HG03442 (cell line): Measurements from ENCODE around the gene REEP6.

Source experiments
- ATAC-seq: cut with Tn5 transposase; IDR thresholded peaks from one replicate; pipeline ENCODE4 v1.9.1; 2021; ENCODE audit warnings: mild to moderate bottlenecking, moderate library complexity; ENCODE audit not compliant: unreplicated experiment

The REEP6 gene

DNA sequence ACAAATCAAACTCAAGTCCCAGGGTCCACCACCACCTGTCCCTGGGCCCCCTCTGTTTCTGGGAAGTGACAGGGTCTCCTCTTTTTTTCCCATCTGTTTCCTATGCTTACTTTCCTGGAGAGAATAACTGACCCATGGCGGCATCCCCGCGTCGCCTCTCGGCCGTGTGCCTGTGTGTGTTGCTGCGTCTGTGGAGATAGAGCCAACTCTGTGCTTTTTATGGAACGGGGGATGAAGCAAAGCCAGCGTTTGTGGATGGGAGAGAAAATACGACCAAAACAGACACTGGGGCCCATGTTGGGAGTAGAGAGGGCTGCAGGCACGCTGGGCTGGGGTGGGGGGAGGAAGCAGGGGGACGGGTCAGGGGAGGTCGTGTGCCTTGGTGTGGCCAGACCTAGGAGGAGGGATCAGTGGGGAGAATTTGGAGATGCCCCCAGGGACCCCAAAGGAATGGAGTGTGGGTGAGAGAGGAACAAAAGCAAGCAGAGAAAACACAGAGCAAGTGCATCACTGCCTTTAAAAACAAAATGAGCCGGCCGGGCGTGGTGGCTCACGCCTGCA lies 49.5 kb downstream of the REEP6 start:
- ATAC-seq: no peak
